Mesendoderm (in vitro differentiated cells): ENCODE results near the gene SYT8.

Source experiments
- DNase-seq: peaks from one replicate; pipeline ENCODE4 v3.0.0; 2013
- H2AK5ac ChIP-seq: 2 replicates; pipeline ENCODE4 v1.6.1; 2013; ENCODE audit warnings: low read length, inconsistent platforms
- H2BK120ac ChIP-seq: 2 replicates; pipeline ENCODE4 v1.6.1; 2013; ENCODE audit warnings: low read depth, mild to moderate bottlenecking, low read length, moderate library complexity, mixed read lengths
- H2BK15ac ChIP-seq: replicated peaks from 2 replicates; pipeline ENCODE4 v1.6.1; 2013; ENCODE audit warnings: low read depth, mild to moderate bottlenecking, moderate library complexity
- H2BK5ac ChIP-seq: 2 replicates; pipeline ENCODE4 v1.6.1; 2013; ENCODE audit warnings: low read length, inconsistent platforms
- H3K18ac ChIP-seq: 2 replicates; pipeline ENCODE4 v1.6.1; 2013; ENCODE audit warnings: mild to moderate bottlenecking, low read length, mixed read lengths
- H3K23ac ChIP-seq: one replicate; pipeline ENCODE4 v1.6.1; 2013; ENCODE audit warnings: low read length
- H3K27ac ChIP-seq: 2 replicates; pipeline ENCODE4 v1.5.1; 2013; ENCODE audit warnings: low read depth, mild to moderate bottlenecking, inconsistent platforms, low read length, moderate library complexity
- H3K27me3 ChIP-seq: 2 replicates; pipeline ENCODE4 v1.6.1; 2013; ENCODE audit warnings: low read length, control low read depth, mild to moderate bottlenecking, inconsistent platforms; ENCODE audit not compliant: insufficient read depth, poor library complexity
- H3K36me3 ChIP-seq: 2 replicates; pipeline ENCODE4 v1.6.1; 2013; ENCODE audit warnings: low read length, inconsistent platforms; ENCODE audit not compliant: control insufficient read depth, insufficient read depth
- H3K4ac ChIP-seq: one replicate; pipeline ENCODE4 v1.6.1; 2013; ENCODE audit warnings: low read depth, mild to moderate bottlenecking, low read length, moderate library complexity
- H3K4me1 ChIP-seq: 2 replicates; pipeline ENCODE4 v1.6.1; 2013; ENCODE audit warnings: low read depth, low read length, inconsistent platforms; ENCODE audit not compliant: control insufficient read depth
- H3K4me2 ChIP-seq: 2 replicates; pipeline ENCODE4 v1.6.1; 2013; ENCODE audit warnings: low read length
- H3K4me3 ChIP-seq: 2 replicates; pipeline ENCODE4 v1.5.1; 2013; ENCODE audit warnings: mild to moderate bottlenecking, low read length
- H3K56ac ChIP-seq: one replicate; pipeline ENCODE4 v1.6.1; 2013; ENCODE audit warnings: low read length
- H3K79me1 ChIP-seq: 2 replicates; pipeline ENCODE4 v1.6.1; 2013; ENCODE audit warnings: low read length, inconsistent platforms
- H3K79me2 ChIP-seq: 2 replicates; pipeline ENCODE4 v1.6.1; 2013; ENCODE audit warnings: mild to moderate bottlenecking, low read length; ENCODE audit not compliant: control insufficient read depth, insufficient read depth
- H3K9ac ChIP-seq: 2 replicates; pipeline ENCODE4 v1.6.1; 2013; ENCODE audit warnings: low read length, inconsistent platforms
- H4K5ac ChIP-seq: one replicate; pipeline ENCODE4 v1.6.1; 2013; ENCODE audit warnings: low read length
- H4K8ac ChIP-seq: one replicate; pipeline ENCODE4 v1.6.1; 2013; ENCODE audit warnings: low read depth, mild to moderate bottlenecking, control low read depth, low read length, moderate library complexity
- WGBS: extraction: QIAGEN DNeasy Blood & Tissue Kit; methylation state at CpG from one replicate; pipeline ENCODE4 v1.1.7; 2013; ENCODE audit warnings: low lambda C conversion rate, missing lambda C conversion rate; ENCODE audit not compliant: insufficient coverage; ENCODE audit errors: extremely low coverage; 5-methylcytosine and 5-hydroxymethylcytosine counted together

The SYT8 gene

GRCh38 chr11:1825039-1825740 lies 9.6 kb upstream of the SYT8 start:
- Histone ChIP-seq H3K4ac (no peak overlapping the region), H3K27ac (no peak overlapping the region), H3K4me2 (no peak overlapping the region), H2BK120ac (no peak overlapping the region), H3K36me3 (no peaks in the 10 kb centered on the region), H3K27me3 (no peaks in the 10 kb centered on the region), H2BK15ac (no peak overlapping the region), H4K8ac (no peak overlapping the region), H3K9ac (no peak overlapping the region), H2BK5ac (no peak overlapping the region), H3K23ac (no peak overlapping the region), H4K5ac (no peak overlapping the region), H3K4me1 (no peaks in the 10 kb centered on the region), H3K79me1 (no peaks in the 10 kb centered on the region), H3K79me2 (no peaks in the 10 kb centered on the region), H3K18ac (no peak overlapping the region), H2AK5ac (no peak overlapping the region), H3K4me3 (no peak overlapping the region), H3K56ac (no peak overlapping the region)
- no CpG with 5 or more reads among the region's 26 CpGs for WGBS
- peak; percentile 93 for DNase-seq

GRCh38 chr11:1825785-1826451 lies 8.9 kb upstream of the SYT8 start:
- Histone ChIP-seq H3K4ac (no peak overlapping the region), H2BK120ac (no peak overlapping the region), H4K5ac (no peak overlapping the region), H4K8ac (no peak overlapping the region), H3K4me2 (no peak overlapping the region), H3K27me3 (no peaks in the 10 kb centered on the region), H3K36me3 (no peaks in the 10 kb centered on the region), H2BK5ac (no peak overlapping the region), H3K18ac (no peak overlapping the region), H2AK5ac (no peak overlapping the region), H3K4me1 (no peaks in the 10 kb centered on the region), H3K79me1 (no peaks in the 10 kb centered on the region), H3K56ac (no peak overlapping the region), H2BK15ac (no peak overlapping the region), H3K4me3 (no peak overlapping the region), H3K23ac (no peak overlapping the region), H3K79me2 (no peaks in the 10 kb centered on the region), H3K9ac (no peak overlapping the region), H3K27ac (no peak overlapping the region)
- no CpG with 5 or more reads among the region's 33 CpGs for WGBS
- no peak for DNase-seq

GRCh38 chr11:1826552-1827094 lies 8.2 kb upstream of the SYT8 start:
- DNase-seq = peak; percentile 35
- WGBS = no CpG with 5 or more reads among the region's 15 CpGs
- no peaks in the 10 kb centered on the region for H3K4me1 ChIP-seq

GRCh38 chr11:1827095-1827813 lies 7.5 kb upstream of the SYT8 start:
- H3K36me3 ChIP-seq = no peaks in the 10 kb centered on the region
- no CpG with 5 or more reads among the region's 27 CpGs for WGBS
- H3K4me1 ChIP-seq = no peaks in the 10 kb centered on the region
- no peak overlapping the region for H3K4me2 ChIP-seq
- H2BK5ac ChIP-seq = no peak overlapping the region
- no peak overlapping the region for H2AK5ac ChIP-seq
- no peak overlapping the region for H3K4me3 ChIP-seq
- no peak overlapping the region for H4K8ac ChIP-seq
- no peak overlapping the region for H3K23ac ChIP-seq
- no peak overlapping the region for H4K5ac ChIP-seq
- H3K27me3 ChIP-seq = no peaks in the 10 kb centered on the region
- no peaks in the 10 kb centered on the region for H3K79me2 ChIP-seq
- H3K4ac ChIP-seq = no peak overlapping the region
- no peak overlapping the region for H3K27ac ChIP-seq
- no peak overlapping the region for H2BK120ac ChIP-seq
- no peak overlapping the region for H3K9ac ChIP-seq
- H3K56ac ChIP-seq = no peak overlapping the region
- no peak overlapping the region for H2BK15ac ChIP-seq
- H3K79me1 ChIP-seq = no peaks in the 10 kb centered on the region
- DNase-seq = no peak
- H3K18ac ChIP-seq = no peak overlapping the region

More at GRCh38 chr11:1826552-1827094, 8.2 kb upstream of the SYT8 start:
- no peaks in the 10 kb centered on the region for H3K27me3 ChIP-seq
- H3K79me1 ChIP-seq = no peaks in the 10 kb centered on the region
- H2BK5ac ChIP-seq = no peak overlapping the region
- no peak overlapping the region for H2BK120ac ChIP-seq
- H3K4me2 ChIP-seq = no peak overlapping the region
- no peak overlapping the region for H3K18ac ChIP-seq
- H4K5ac ChIP-seq = no peak overlapping the region
- H2AK5ac ChIP-seq = no peak overlapping the region
- H3K36me3 ChIP-seq = no peaks in the 10 kb centered on the region
- H4K8ac ChIP-seq = no peak overlapping the region
- no peak overlapping the region for H3K56ac ChIP-seq
- no peak overlapping the region for H3K23ac ChIP-seq
- H3K27ac ChIP-seq = no peak overlapping the region
- no peaks in the 10 kb centered on the region for H3K79me2 ChIP-seq
- H2BK15ac ChIP-seq = no peak overlapping the region
- H3K9ac ChIP-seq = no peak overlapping the region
- no peak overlapping the region for H3K4ac ChIP-seq
- H3K4me3 ChIP-seq = no peak overlapping the region

GRCh38 chr11:1827931-1828330 lies 6.9 kb upstream of the SYT8 start:
- H3K4me1 ChIP-seq = no peaks in the 10 kb centered on the region
- H3K27ac ChIP-seq = no peak overlapping the region
- H3K23ac ChIP-seq = no peak overlapping the region
- H2BK15ac ChIP-seq = no peak overlapping the region
- no peak overlapping the region for H4K8ac ChIP-seq
- H3K4me2 ChIP-seq = no peak overlapping the region
- H2AK5ac ChIP-seq = no peak overlapping the region
- H3K4me3 ChIP-seq = no peak overlapping the region
- H2BK120ac ChIP-seq = no peak overlapping the region
- no peak overlapping the region for H3K4ac ChIP-seq
- H3K79me1 ChIP-seq = no peaks in the 10 kb centered on the region
- no peak overlapping the region for H3K18ac ChIP-seq
- no peak overlapping the region for H3K56ac ChIP-seq
- no peaks in the 10 kb centered on the region for H3K36me3 ChIP-seq
- no peak overlapping the region for H4K5ac ChIP-seq
- WGBS = no CpG with 5 or more reads among the region's 19 CpGs
- no peak overlapping the region for H3K9ac ChIP-seq
- H3K27me3 ChIP-seq = no peaks in the 10 kb centered on the region
- no peak overlapping the region for H2BK5ac ChIP-seq
- DNase-seq = no peak
- no peaks in the 10 kb centered on the region for H3K79me2 ChIP-seq
